HAP-1 (cell line): ENCODE results near the gene CIDEA.
A peak's percentile ranks its signal among the peaks of the same experiment; 100 is the strongest.
"Not testable (repeated sequence)": the region's sequence is repeated elsewhere in the genome, so short reads cannot be mapped to it uniquely, and the experiment has no call there.

Experiments
- DNase-seq, 2 experiments: peaks; one replicate each; pipeline ENCODE4 v3.0.0-alpha.2; 2016 to 2020; ENCODE audit warnings: low spot score in 2 of 2
- H3K27me3 ChIP-seq: fragments of 250-450 bp; sonication (Bioruptor Pico); 2 replicates; pipeline ENCODE4 v1.5.1; 2020; ENCODE audit warnings: low read depth, mild to moderate bottlenecking, moderate library complexity
- H3K36me3 ChIP-seq: fragments of 250-450 bp; sonication (Bioruptor Pico); replicated peaks from 2 replicates; pipeline ENCODE4 v1.5.1; 2020; ENCODE audit warnings: mild to moderate bottlenecking
- H3K4me1 ChIP-seq: fragments of 250-450 bp; sonication (Bioruptor Pico); 2 replicates; pipeline ENCODE4 v1.5.1; 2020; ENCODE audit warnings: mild to moderate bottlenecking
- H3K4me3 ChIP-seq: fragments of 250-450 bp; sonication (Bioruptor Pico); 2 replicates; pipeline ENCODE4 v1.5.1; 2020; ENCODE audit warnings: mild to moderate bottlenecking, moderate library complexity
- H3K9me3 ChIP-seq: fragments of 250-450 bp; sonication (Bioruptor Pico); 2 replicates; pipeline ENCODE4 v1.5.1; 2020; ENCODE audit warnings: mild to moderate bottlenecking, moderate library complexity
- in situ Hi-C: fragments of 300-500 bp; cut with MboI; formaldehyde crosslinking; loops from 3 replicates; pipeline ENCODE4 v1.14.3; 2020; ENCODE audit warnings: low sequenced_read_pairs, inconsistent platforms, mixed read lengths

CIDEA gene

GRCh38 chr18:12254136-12254819 lies at the start of gene CIDEA:
Gene CIDEA (plus strand): TSS chr18:12254361. CDS start chr18:12254384, 23 bp downstream.
- DNase-seq = peak in 1 of 2 experiments; percentile 29
- Histone ChIP-seq H3K9me3 (no peaks in the 10 kb centered on the region), H3K4me3 (no peak within 1 kb of the TSS), H3K27me3 (0 out of 2 replicates have a peak, but pooled peaks cover 11% of the 10 kb centered on the region), H3K4me1 (no peaks in the 10 kb centered on the region), H3K36me3 (no peaks in the 10 kb centered on the region)
- in situ Hi-C loops = no loop called here

- H3K36me3 ChIP-seq, H3K4me1 ChIP-seq, H3K9me3 ChIP-seq, in situ Hi-C loops, H3K4me3 ChIP-seq, DNase-seq, H3K27me3 ChIP-seq: not testable (repeated sequence)
Observed at GRCh38 chr18:12208296-12209153, 45.6 kb upstream of the CIDEA start.

- H3K36me3 ChIP-seq, in situ Hi-C loops, H3K9me3 ChIP-seq: not testable (repeated sequence)
Observed at GRCh38 chr18:12212308-12212707, 41.9 kb upstream of the CIDEA start.

GRCh38 chr18:12214296-12215005 lies 39.7 kb upstream of the CIDEA start:
- H3K4me3 ChIP-seq, H3K4me1 ChIP-seq, H3K27me3 ChIP-seq, H3K36me3 ChIP-seq, H3K9me3 ChIP-seq, in situ Hi-C loops, DNase-seq: not testable (repeated sequence)

More at GRCh38 chr18:12212308-12212707, 41.9 kb upstream of the CIDEA start:
- not testable (repeated sequence) for H3K4me3 ChIP-seq, H3K27me3 ChIP-seq, H3K4me1 ChIP-seq, DNase-seq

GRCh38 chr18:12216471-12216870 lies 37.7 kb upstream of the CIDEA start:
- H3K4me1 ChIP-seq = not testable (repeated sequence)

GRCh38 chr18:12218603-12219002 lies 35.6 kb upstream of the CIDEA start:
- H3K27me3 ChIP-seq, H3K4me3 ChIP-seq, DNase-seq, H3K36me3 ChIP-seq, in situ Hi-C loops, H3K9me3 ChIP-seq, H3K4me1 ChIP-seq: not testable (repeated sequence)

More at GRCh38 chr18:12216471-12216870, 37.7 kb upstream of the CIDEA start:
- H3K9me3 ChIP-seq, H3K27me3 ChIP-seq, H3K4me3 ChIP-seq, in situ Hi-C loops, DNase-seq, H3K36me3 ChIP-seq: not testable (repeated sequence)

- H3K36me3 ChIP-seq, H3K27me3 ChIP-seq, in situ Hi-C loops, H3K9me3 ChIP-seq, H3K4me1 ChIP-seq, H3K4me3 ChIP-seq, DNase-seq: not testable (repeated sequence)
Observed at GRCh38 chr18:12222041-12222440, 32.1 kb upstream of the CIDEA start.

- H3K4me3 ChIP-seq, H3K9me3 ChIP-seq, H3K4me1 ChIP-seq, DNase-seq, H3K27me3 ChIP-seq, in situ Hi-C loops, H3K36me3 ChIP-seq: not testable (repeated sequence)
Observed at GRCh38 chr18:12223326-12223725, 30.8 kb upstream of the CIDEA start.

- H3K4me3 ChIP-seq, H3K36me3 ChIP-seq, DNase-seq, H3K9me3 ChIP-seq, H3K4me1 ChIP-seq, H3K27me3 ChIP-seq: not testable (repeated sequence)
- in situ Hi-C loops = loop anchor here (5.0 kb wide), 1 partner anchor 1620 kb away; no protein-coding TSS in a partner anchor
Observed at GRCh38 chr18:12226807-12227206, 27.4 kb upstream of the CIDEA start.

GRCh38 chr18:12227399-12228186 lies 26.6 kb upstream of the CIDEA start:
- not testable (repeated sequence) for H3K9me3 ChIP-seq, H3K27me3 ChIP-seq, DNase-seq, H3K36me3 ChIP-seq, H3K4me3 ChIP-seq, H3K4me1 ChIP-seq
- in situ Hi-C loops = loop anchor here (5.0 kb wide), 1 partner anchor 1620 kb away; no protein-coding TSS in a partner anchor

GRCh38 chr18:12228308-12228707 lies 25.9 kb upstream of the CIDEA start:
- H3K4me3 ChIP-seq, H3K4me1 ChIP-seq, DNase-seq, H3K27me3 ChIP-seq, H3K9me3 ChIP-seq, H3K36me3 ChIP-seq: not testable (repeated sequence)
- in situ Hi-C loops = loop anchor here (5.0 kb wide), 1 partner anchor 1621 kb away; no protein-coding TSS in a partner anchor

GRCh38 chr18:12230561-12230960 lies 23.6 kb upstream of the CIDEA start:
- H3K27me3 ChIP-seq, in situ Hi-C loops, H3K36me3 ChIP-seq, H3K4me1 ChIP-seq, DNase-seq, H3K9me3 ChIP-seq, H3K4me3 ChIP-seq: not testable (repeated sequence)
